AG09319 (cell line): ENCODE results near the gene ALG1.

ENCODE experiments used
- DNase-seq: peaks from one replicate; pipeline ENCODE4 v3.0.0-alpha.2; 2010; ENCODE audit warnings: low read depth; ENCODE audit errors: extremely low read depth
- TF ChIP-seq, protein P1 (sequence below): IDR thresholded peaks from 2 replicates; pipeline ENCODE4 v1.5.1; 2011; ENCODE audit warnings: low read depth, mild to moderate bottlenecking, inconsistent platforms, low read length, moderate library complexity

ALG1 gene

DNA sequence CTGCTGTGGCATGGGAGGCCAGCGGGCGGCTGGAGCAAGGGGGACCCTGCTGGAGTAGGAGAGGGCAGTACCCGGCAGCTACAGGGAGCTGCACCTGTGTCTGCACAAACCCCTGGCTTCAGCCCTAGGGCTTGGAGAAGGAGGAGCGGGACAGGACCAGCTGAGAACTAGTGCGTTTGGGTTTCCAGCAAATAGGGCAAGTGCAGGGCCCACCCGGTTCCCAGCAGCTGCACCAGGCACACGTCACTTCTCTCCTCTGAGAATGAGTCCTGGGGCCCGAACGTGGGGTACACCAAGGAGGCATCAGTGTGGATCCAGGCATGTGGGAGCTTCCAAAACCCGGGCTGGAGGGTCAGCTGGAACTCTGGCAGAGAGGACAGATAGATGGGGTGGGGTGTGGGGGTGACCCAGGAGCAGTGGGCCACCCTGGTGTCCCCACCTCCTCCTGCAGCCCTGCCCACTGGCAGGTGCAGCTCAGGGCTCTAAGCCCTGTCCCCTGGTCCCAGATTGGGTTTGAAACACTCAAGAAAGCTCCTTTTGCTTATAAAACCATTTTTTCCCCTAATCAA is 11.5 kb upstream of the ALG1 start:
- TF ChIP-seq, protein P1, sequence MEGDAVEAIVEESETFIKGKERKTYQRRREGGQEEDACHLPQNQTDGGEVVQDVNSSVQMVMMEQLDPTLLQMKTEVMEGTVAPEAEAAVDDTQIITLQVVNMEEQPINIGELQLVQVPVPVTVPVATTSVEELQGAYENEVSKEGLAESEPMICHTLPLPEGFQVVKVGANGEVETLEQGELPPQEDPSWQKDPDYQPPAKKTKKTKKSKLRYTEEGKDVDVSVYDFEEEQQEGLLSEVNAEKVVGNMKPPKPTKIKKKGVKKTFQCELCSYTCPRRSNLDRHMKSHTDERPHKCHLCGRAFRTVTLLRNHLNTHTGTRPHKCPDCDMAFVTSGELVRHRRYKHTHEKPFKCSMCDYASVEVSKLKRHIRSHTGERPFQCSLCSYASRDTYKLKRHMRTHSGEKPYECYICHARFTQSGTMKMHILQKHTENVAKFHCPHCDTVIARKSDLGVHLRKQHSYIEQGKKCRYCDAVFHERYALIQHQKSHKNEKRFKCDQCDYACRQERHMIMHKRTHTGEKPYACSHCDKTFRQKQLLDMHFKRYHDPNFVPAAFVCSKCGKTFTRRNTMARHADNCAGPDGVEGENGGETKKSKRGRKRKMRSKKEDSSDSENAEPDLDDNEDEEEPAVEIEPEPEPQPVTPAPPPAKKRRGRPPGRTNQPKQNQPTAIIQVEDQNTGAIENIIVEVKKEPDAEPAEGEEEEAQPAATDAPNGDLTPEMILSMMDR, result no peak
- no peak for DNase-seq

DNA sequence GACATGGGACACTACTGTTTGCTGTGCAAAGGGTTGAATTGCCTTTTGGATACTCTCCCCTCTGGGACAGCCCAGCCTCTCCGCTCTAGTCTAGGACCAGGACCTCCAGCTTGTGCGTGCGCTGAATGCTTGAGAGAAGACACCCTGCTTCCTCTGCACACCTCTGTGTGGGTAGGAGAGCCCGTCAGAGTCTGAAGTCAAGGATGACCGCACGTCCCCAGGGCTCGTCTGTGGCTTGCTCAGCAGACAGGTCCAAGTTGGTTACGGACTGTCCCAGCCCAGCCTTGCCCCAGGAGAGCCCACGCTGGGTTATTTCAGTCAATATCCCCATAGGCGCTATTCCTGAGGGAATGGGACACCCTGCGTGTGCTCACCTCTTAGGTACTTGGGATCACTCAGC is 9.6 kb upstream of the ALG1 start:
- TF ChIP-seq, protein P1, result no peak
- DNase-seq, result no peak

DNA sequence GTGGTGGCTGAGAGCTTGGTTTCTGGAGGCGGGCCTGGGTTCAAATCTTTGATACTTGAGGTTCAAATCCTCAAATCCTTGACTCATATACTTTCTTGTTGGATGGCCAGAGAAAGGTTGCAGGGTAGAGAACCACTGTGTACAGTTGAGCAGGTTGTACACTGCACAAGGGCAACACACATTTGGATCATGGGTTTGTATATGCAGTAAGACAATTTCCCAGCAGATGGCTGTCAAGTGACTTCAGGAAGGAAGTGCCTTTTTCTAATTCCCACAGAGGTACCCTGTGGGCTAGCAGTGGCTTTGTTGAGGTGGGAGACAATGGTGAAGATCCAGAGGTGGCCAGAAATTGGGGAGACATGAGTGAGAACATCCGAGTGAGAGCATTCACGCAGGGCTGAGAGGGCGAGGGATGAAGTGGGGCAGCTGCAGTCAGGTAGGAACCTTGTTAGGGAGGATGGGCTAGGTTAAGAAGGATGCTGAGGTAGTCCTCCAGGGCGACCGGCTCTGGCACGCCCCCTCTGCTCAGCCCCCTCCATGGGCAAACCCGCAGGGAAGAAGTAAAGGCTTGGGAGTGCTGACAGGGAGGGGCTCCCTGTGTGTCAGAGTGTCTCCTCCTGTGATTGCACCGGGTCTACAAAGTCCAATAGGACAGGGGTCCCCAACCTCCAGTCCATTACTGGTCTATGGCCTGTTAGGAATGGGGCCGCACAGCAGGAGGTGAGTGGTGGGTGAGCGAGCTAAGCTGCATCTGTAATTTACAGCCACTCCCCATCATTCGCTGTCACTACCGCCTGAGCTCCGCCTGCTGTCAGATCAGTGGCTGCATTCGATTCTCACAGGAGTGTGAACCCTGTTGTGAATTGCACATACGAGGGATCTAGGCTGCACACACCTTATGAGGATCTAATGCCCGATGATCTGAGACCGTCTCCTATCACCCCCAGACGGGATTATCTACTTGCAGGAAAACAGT is 8.6 kb upstream of the ALG1 start:
- TF ChIP-seq, protein P1, result no peak
- no peak for DNase-seq

DNA sequence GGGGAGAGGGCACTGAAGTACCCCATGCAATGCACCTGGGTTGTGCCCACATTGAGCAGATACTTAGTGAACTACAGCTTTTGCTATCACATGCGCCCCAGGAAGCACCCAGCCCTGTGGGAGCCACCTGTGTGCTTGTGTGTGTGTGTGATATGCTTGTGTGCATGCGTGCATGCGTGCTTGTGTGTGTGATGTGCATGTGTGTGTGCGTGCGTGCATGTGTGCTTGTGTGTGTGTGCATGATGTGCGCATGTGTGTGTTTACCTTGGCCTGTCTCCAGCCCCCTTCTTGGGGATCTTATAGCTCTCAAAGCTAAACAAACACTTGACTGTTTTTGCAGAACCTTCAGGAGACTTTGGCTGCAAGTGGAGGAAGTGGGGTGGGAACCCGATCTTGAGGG is 6.7 kb upstream of the ALG1 start:
- no peak for DNase-seq
- TF ChIP-seq, protein P1, result no peak

DNA sequence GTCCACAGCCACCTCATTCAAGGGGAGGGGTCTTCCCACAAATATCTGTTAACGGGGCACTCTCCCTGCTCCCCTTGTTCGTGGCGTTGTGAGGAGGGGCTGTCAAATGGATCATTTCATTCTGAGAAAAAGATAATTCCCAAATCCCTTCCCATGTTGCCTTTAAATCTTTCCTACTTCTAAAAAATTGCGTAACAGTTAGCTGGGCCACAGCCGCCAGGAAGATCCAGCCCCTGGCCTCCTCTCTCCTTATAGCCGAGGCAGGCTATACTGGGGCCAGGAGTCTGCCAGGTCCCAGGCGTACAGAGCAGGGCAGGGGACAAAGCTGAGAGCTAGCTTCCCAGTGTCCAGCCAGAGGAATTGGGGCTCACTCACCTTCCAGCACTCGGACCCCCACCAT is 6.3 kb upstream of the ALG1 start:
- DNase-seq, result no peak
- TF ChIP-seq, protein P1, result no peak

DNA sequence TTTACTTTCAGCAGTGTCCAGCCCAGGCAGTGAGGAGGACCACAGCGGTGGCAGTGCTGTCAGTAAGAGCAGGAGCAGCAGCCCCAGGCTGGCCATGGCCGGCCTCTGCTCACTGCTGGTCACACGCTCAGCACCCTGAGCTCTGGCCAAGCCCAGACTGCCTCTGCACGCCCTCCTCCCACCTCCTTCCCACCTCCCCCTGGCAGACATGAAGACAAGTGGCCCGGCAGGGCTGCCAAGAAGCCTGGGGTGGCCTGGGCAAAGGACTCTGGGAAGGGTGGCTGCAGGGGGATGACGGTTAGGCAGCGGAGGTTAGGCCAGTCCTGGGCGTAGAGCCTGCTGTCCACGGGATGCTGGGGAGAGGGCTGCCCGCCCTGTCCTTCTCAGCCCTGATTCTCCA is 5.8 kb upstream of the ALG1 start, which contains the start of gene C16orf89:
C16orf89 (minus strand) TSS at position 144 of the 400 bp plus-strand sequence; CDS start at position 96, 48 bp downstream.
- DNase-seq, result no peak

DNA sequence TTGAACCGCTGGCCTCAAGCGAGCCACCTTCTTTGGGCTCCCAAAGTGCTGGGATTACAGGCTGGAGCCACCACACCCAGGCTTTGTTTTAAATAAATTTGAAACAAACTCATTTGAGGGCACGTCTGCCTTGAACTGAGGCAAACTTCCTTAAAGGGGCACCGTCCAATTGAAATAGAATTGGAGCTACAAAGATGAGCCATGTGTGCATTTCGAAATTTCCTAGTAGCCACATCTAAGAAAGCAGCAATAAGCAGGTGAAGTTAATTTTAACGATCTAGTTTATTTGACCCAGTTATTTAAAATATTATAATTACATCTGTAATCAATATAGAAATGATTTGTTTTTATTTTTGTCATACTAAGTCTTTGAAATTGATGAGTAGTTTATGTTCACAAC is 5.1 kb upstream of the ALG1 start:
- no peak for DNase-seq
- TF ChIP-seq, protein P1, result no peak

More for the DNA sequence above, 5.8 kb upstream of the ALG1 start, which contains the start of gene C16orf89:
- TF ChIP-seq, protein P1, result no peak
